Smooth muscle cell of the pulmonary artery (primary cell): ENCODE results near the gene PCDHA10. TPM values are rescaled to one million over a fixed set of nuclear protein-coding genes. Genes with fewer than 3 reads are reported as not detected.

Experiments
- total RNA-seq: library from RNA; depleted of rRNA; stranded (reverse); fragments of >200 nt; gene quantifications from 2 replicates; pipeline ENCODE4 v1.2.3, GENCODE V29; 2014

Gene PCDHA10
- total RNA-seq, 1 donor from 2014 or later = 0.26 TPM

Other genes with a start within 250 kb of the PCDHA10 start
- gene CD14, start 222.7 kb upstream of the PCDHA10 start, total RNA-seq = 4.8 and 5.2 TPM in 2 replicates
- gene TMCO6, start 216.4 kb upstream of the PCDHA10 start, total RNA-seq = 7.0 and 8.0 TPM in 2 replicates
- gene NDUFA2, start 208.3 kb upstream of the PCDHA10 start, total RNA-seq = 26.3 and 36.9 TPM in 2 replicates
- 47.7 and 52.2 TPM in 2 replicates for gene IK, start 208.1 kb upstream of the PCDHA10 start, total RNA-seq
- gene WDR55, start 191.0 kb upstream of the PCDHA10 start, total RNA-seq = 23.5 and 23.7 TPM in 2 replicates
- gene DND1, start 182.3 kb upstream of the PCDHA10 start, total RNA-seq = 0.07 and 0.13 TPM in 2 replicates
- 50.6 and 62.6 TPM in 2 replicates for gene HARS1, start 164.5 kb upstream of the PCDHA10 start, total RNA-seq
- gene HARS2, start 164.4 kb upstream of the PCDHA10 start, total RNA-seq = 23.7 and 28.0 TPM in 2 replicates
- gene ZMAT2, start 155.4 kb upstream of the PCDHA10 start, total RNA-seq = 40.7 and 40.8 TPM in 2 replicates
- 0.20 TPM in 1 of 2 replicates, not detected in the other for gene PCDHA1, start 69.8 kb upstream of the PCDHA10 start, total RNA-seq
- gene PCDHA2, start 61.0 kb upstream of the PCDHA10 start, total RNA-seq = 0.03 and 0.07 TPM in 2 replicates
- gene PCDHA3, start 54.8 kb upstream of the PCDHA10 start, total RNA-seq = 0.20 and 0.39 TPM in 2 replicates
- 0.59 and 0.69 TPM in 2 replicates for gene PCDHA4, start 48.8 kb upstream of the PCDHA10 start, total RNA-seq
- gene PCDHA5, start 34.3 kb upstream of the PCDHA10 start, total RNA-seq = 0.07 TPM in 2 replicates
- gene PCDHA6, start 27.9 kb upstream of the PCDHA10 start, total RNA-seq = 0.76 and 0.91 TPM in 2 replicates
- 1.4 and 1.7 TPM in 2 replicates for gene PCDHA7, start 21.6 kb upstream of the PCDHA10 start, total RNA-seq
- gene PCDHA8, start 14.7 kb upstream of the PCDHA10 start, total RNA-seq = 0.07 and 0.26 TPM in 2 replicates
- gene PCDHA9, start 7.5 kb upstream of the PCDHA10 start, total RNA-seq = 0.07 and 0.10 TPM in 2 replicates
- gene PCDHA11, start 13.1 kb downstream of the PCDHA10 start, total RNA-seq = 0.23 and 0.33 TPM in 2 replicates
- gene PCDHA12, start 19.4 kb downstream of the PCDHA10 start, total RNA-seq = 0.07 and 0.33 TPM in 2 replicates
- 0.10 and 0.20 TPM in 2 replicates for gene PCDHA13, start 26.2 kb downstream of the PCDHA10 start, total RNA-seq
- 0.07 and 0.26 TPM in 2 replicates for gene PCDHAC1, start 70.4 kb downstream of the PCDHA10 start, total RNA-seq
- 0.43 and 1.3 TPM in 2 replicates for gene PCDHAC2, start 110.6 kb downstream of the PCDHA10 start, total RNA-seq
- not detected in 2 replicates for gene PCDHB1, start 195.5 kb downstream of the PCDHA10 start, total RNA-seq
- 3.6 and 4.4 TPM in 2 replicates for gene PCDHB2, start 238.7 kb downstream of the PCDHA10 start, total RNA-seq
- gene PCDHB3, start 244.6 kb downstream of the PCDHA10 start, total RNA-seq = 0.79 and 1.6 TPM in 2 replicates